ENCODE results near the gene CHD2. TPM values are rescaled to one million over a fixed set of nuclear protein-coding genes. Genes with fewer than 3 reads are reported as not detected.

CHD2 gene
- total RNA-seq, 1 experiment from 2014 or later: 129 TPM

DNA sequence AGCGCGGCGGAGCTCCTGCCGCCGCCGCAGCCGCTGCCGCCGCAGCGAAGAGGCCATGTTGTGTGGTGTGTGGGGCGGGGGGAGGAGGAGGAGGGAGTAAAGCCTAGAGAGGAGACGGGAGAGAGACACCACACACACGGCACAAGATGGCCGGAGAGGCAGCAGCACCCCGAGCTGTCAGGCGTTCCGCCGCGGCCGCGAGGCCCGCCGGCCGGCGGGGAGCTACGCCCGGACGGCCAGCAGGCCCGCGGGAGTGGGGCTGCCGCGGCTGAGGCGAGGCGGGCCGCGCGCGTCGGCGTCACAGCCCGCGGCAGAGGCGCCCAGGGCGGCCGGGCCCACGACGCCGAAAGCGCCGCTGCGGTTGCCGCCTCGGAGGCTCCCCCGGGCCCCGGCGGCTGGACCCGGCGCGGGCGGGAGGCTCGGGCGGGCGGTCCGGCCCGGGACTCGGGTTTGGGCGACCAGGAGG lies 17.4 kb upstream of the CHD2 start:
- DNase-seq (ENCODE audit: unreplicated experiment): no peak
- intact Hi-C loops (cut with micrococcal nuclease): loop anchor here (1.0 to 2.0 kb wide), 4 partner anchors 12 to 73 kb away; no protein-coding TSS in a partner anchor
- H3K9me3 Mint-ChIP-seq (ENCODE audit: unreplicated experiment): no peaks in the 10 kb centered on the region
- TF ChIP-seq CTCF (IDR thresholded peaks at IDR 0.05; ENCODE audit: unreplicated experiment): no peak
- H3K27ac Mint-ChIP-seq (ENCODE audit: low read depth, unreplicated experiment): peak overlapping the region; percentile 98
- peaks cover 53% of the 10 kb centered on the region for H3K36me3 Mint-ChIP-seq (ENCODE audit: insufficient read depth, unreplicated experiment)
- CTCF ChIA-PET: interaction anchor here (0.6 to 2.3 kb wide), 9 partner anchors 12 to 86 kb away, joined by 3 to 13 read pairs (median 4); no protein-coding TSS in a partner anchor
- peaks cover 29% of the 10 kb centered on the region for H3K4me1 Mint-ChIP-seq (ENCODE audit: insufficient read depth, unreplicated experiment)
- no peaks in the 10 kb centered on the region for H3K27me3 Mint-ChIP-seq (ENCODE audit: insufficient read depth, unreplicated experiment)
- no TSS peak for BruUV-seq (replicated peaks)
- POLR2A ChIA-PET: interaction anchor here (0.6 to 19.2 kb wide), 17 partner anchors 12 to 965 kb away, joined by 3 to 1025 read pairs (median 13); partner anchors contain the start of gene CHD2
- peak overlapping the region; percentile 87 for H3K4me3 Mint-ChIP-seq (ENCODE audit: unreplicated experiment)

GRCh38 chr15:92883163-92883875 lies 16.8 kb upstream of the CHD2 start:
- Mint-ChIP-seq H3K27me3 (ENCODE audit: insufficient read depth, unreplicated experiment) (no peaks in the 10 kb centered on the region), H3K4me3 (ENCODE audit: unreplicated experiment) (peak overlapping the region; percentile 87), H3K9me3 (ENCODE audit: unreplicated experiment) (no peaks in the 10 kb centered on the region), H3K27ac (ENCODE audit: low read depth, unreplicated experiment) (peak overlapping the region; percentile 98), H3K4me1 (ENCODE audit: insufficient read depth, unreplicated experiment) (peaks cover 29% of the 10 kb centered on the region), H3K36me3 (ENCODE audit: insufficient read depth, unreplicated experiment) (peaks cover 57% of the 10 kb centered on the region)
- intact Hi-C loops (cut with micrococcal nuclease): loop anchor here (2.0 kb wide), 2 partner anchors 35 to 63 kb away; no protein-coding TSS in a partner anchor
- ChIA-PET CTCF (interaction anchor here (1.0 to 2.3 kb wide), 5 partner anchors 12 to 73 kb away, joined by 4 to 13 read pairs (median 9); no protein-coding TSS in a partner anchor), POLR2A (interaction anchor here (1.3 to 19.2 kb wide), 11 partner anchors 12 to 87 kb away, joined by 3 to 1025 read pairs (median 235); partner anchors contain the start of gene CHD2)
- DNase-seq (ENCODE audit: unreplicated experiment): no peak
- TSS peak; percentile 60 for BruUV-seq (replicated peaks)
- TF ChIP-seq CTCF (IDR thresholded peaks at IDR 0.05; ENCODE audit: unreplicated experiment): no peak

GRCh38 chr15:92883876-92884435 lies 16.2 kb upstream of the CHD2 start:
- no peak for TF ChIP-seq CTCF (IDR thresholded peaks at IDR 0.05; ENCODE audit: unreplicated experiment)
- H3K36me3 Mint-ChIP-seq (ENCODE audit: insufficient read depth, unreplicated experiment): peaks cover 63% of the 10 kb centered on the region
- CTCF ChIA-PET: interaction anchor here (2.0 kb wide), 1 partner anchor 64 kb away, joined by 9 read pairs; no protein-coding TSS in a partner anchor
- peak; percentile 41 for DNase-seq (ENCODE audit: unreplicated experiment)
- intact Hi-C loops (cut with micrococcal nuclease): loop anchor here (2.0 kb wide), 2 partner anchors 35 to 63 kb away; no protein-coding TSS in a partner anchor
- peak overlapping the region; percentile 87 for H3K4me3 Mint-ChIP-seq (ENCODE audit: unreplicated experiment)
- H3K27ac Mint-ChIP-seq (ENCODE audit: low read depth, unreplicated experiment): peak overlapping the region; percentile 98
- POLR2A ChIA-PET: interaction anchor here (4.0 to 19.2 kb wide), 8 partner anchors 11 to 86 kb away, joined by 26 to 1025 read pairs (median 278); partner anchors contain the start of gene CHD2
- H3K9me3 Mint-ChIP-seq (ENCODE audit: unreplicated experiment): no peaks in the 10 kb centered on the region
- no peaks in the 10 kb centered on the region for H3K27me3 Mint-ChIP-seq (ENCODE audit: insufficient read depth, unreplicated experiment)
- H3K4me1 Mint-ChIP-seq (ENCODE audit: insufficient read depth, unreplicated experiment): peaks cover 29% of the 10 kb centered on the region
- TSS peak; percentile 47 for BruUV-seq (replicated peaks)

Data from MCF 10A (cell line).